GM13977 (cell line): Measurements from ENCODE around the gene DACT1.

Experiments
- DNase-seq: peaks from one replicate; pipeline ENCODE4 v3.0.0; 2012; ENCODE audit warnings: low spot score
- in situ Hi-C: fragments of 300-500 bp; cut with MboI; formaldehyde crosslinking; loops from one replicate; pipeline ENCODE4 v1.12.0; 2022; ENCODE audit warnings: low sequenced_read_pairs, low pct_unique_long_range_greater_than_20kb, mixed read lengths, inconsistent platforms; ENCODE audit not compliant: unreplicated experiment
- TF ChIP-seq, protein P1 (sequence below): IDR thresholded peaks from 2 replicates; pipeline ENCODE4 v1.5.1; 2012; ENCODE audit warnings: mild to moderate bottlenecking, control low read depth; ENCODE audit not compliant: insufficient read depth; ENCODE audit errors: extremely low read depth, missing control alignments

The DACT1 gene

DNA sequence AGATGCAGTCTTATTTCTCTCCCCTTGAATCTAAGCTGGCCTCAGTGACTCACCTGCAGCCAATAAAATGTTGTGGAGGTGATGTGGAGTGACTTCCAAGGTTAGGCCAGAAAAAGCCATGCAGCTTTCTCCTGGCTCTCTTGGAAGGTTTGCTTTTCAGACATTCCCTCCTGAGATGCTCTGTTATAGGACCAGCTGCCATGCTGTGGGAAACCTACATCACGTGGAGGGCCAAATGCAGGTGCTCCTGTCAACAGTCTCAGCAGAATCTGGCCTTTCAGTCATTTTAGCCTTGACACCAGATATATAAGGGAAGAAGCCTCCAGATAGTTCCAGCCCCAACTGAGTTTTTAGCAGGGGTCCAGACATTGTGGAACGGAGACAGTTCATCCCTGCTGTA lies 38.1 kb upstream of the DACT1 start:
- in situ Hi-C loops = no loop called here
- DNase-seq = no peak
- TF ChIP-seq, protein P1, sequence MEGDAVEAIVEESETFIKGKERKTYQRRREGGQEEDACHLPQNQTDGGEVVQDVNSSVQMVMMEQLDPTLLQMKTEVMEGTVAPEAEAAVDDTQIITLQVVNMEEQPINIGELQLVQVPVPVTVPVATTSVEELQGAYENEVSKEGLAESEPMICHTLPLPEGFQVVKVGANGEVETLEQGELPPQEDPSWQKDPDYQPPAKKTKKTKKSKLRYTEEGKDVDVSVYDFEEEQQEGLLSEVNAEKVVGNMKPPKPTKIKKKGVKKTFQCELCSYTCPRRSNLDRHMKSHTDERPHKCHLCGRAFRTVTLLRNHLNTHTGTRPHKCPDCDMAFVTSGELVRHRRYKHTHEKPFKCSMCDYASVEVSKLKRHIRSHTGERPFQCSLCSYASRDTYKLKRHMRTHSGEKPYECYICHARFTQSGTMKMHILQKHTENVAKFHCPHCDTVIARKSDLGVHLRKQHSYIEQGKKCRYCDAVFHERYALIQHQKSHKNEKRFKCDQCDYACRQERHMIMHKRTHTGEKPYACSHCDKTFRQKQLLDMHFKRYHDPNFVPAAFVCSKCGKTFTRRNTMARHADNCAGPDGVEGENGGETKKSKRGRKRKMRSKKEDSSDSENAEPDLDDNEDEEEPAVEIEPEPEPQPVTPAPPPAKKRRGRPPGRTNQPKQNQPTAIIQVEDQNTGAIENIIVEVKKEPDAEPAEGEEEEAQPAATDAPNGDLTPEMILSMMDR = no peak

DNA sequence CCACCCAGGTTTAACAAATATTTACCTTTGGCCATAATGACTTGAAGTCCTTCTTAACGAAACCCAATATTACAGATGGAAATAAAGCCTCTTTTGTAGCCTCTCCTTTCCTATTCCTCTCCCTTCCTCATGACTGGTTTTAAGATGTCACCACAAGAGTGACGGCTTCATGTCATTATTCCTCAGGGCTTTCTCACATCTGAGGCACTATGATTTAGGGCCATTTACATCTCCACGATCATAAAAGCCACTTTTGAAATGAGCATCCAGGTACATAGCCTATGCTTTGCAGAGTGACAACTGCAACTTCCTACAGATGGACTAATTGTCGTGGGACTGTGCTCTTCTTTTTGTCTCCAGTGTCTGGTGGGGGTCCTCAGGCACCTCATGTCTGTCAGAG lies 32.3 kb upstream of the DACT1 start:
- in situ Hi-C loops = no loop called here
- DNase-seq = no peak

DNA sequence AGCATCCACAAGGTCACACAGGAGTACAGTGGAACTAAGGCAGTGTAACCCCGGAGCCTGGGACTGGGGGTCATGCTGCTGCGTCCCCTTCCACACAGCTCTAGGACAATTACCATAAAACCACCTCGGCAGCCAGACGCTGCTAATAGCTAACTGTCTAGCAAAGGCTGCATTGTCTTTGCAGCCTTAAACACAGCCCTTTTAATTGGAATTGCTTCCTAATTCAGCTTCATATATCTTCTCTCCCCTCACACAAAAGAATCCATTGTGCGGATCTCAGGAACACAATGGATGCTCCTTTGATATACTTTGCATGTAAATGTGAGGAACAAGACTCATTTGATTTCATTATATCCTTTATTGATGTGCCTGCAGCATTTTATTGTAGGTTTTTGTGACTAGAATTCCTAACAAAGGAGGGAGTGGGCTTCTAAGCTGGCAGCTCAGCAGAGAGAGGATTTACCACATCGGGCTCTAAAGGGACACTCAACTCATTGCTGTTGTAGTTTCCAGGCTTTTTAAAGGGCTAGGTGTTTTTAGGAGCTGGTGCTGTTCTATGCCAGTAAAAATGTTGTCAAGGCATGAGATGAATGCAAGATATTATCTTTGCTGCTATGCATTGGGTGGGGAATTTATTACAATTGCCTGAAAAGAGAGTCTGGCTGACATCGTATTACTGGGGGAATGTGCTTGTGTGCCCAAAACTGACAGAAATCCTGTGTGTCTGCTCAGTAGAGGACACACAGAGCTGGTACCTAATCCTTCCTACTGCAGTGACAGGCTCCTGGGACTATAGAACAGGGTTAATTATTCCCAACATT lies 30.4 kb upstream of the DACT1 start:
- DNase-seq = no peak
- in situ Hi-C loops = no loop called here
- TF ChIP-seq, protein P1 = no peak

More for the DNA sequence above, 32.3 kb upstream of the DACT1 start:
- TF ChIP-seq, protein P1 = no peak

DNA sequence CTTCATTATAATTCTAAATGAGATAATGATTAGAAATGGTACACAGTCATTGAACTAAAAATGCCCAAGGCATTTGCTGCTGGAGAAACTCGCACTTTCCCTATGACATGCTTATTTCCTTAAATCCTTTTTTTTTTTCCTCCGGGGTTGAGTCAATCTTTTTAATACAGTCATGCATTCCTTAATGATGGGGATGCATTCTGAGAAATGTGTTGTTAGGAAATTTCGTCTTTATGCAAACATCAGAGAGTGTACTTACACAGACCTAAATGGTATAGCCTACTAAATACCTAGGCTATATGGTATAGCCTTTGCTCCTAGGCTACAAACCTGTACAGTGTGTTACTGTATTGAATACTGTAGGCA lies 29.8 kb upstream of the DACT1 start:
- TF ChIP-seq, protein P1 = no peak
- in situ Hi-C loops = no loop called here

DNA sequence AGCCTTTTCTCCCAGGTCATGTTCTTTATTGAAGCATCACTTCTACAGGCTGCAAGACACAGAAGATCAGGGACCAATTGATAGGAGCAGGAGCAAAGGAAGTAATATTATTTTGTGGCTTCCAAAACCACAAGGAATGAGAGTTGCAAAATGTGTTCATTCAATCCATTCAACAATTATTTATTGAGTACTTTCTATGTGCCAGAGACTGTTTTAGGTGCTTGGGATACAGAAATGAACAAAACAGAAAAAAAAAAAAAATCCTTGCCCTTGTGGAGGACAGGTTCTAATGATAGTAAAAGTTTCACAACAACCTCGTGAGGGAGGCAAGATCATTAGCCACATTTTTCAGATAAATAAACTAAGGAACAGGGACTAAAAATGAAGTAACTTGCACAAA lies 20.1 kb upstream of the DACT1 start:
- no peak for DNase-seq
- in situ Hi-C loops = no loop called here
- TF ChIP-seq, protein P1 = no peak

More for the DNA sequence above, 29.8 kb upstream of the DACT1 start:
- no peak for DNase-seq

DNA sequence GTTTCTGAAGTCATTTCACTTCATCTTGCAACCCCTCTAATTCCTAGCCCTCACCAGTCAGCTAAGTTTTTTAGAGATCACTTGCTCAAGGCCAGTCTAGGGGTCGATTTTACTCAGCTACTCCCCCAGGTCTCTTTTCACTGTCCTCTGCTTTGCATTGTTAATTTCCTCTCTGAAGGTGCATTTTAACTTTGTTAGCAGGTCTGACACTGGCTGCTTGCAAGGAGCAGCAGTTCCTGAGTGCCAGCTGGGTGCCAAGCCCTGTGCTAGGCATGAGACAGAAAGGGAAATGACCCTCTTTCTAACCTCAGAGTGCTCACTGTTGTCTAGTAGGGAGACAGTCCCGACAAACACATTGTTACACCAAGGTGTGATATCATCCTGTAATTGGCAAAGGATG lies 17.8 kb upstream of the DACT1 start:
- DNase-seq = no peak
- in situ Hi-C loops = no loop called here
- TF ChIP-seq, protein P1 = no peak
